Subcutaneous adipose tissue (tissue), 4 donors: Measurements from ENCODE around the gene ERG28. TPM values are rescaled to one million over a fixed set of nuclear protein-coding genes. Genes with fewer than 3 reads are reported as not detected.

ENCODE experiments used
- total RNA-seq, 4 donors: library from RNA; depleted of rRNA; stranded (reverse); fragments of >200 nt; gene quantifications; one replicate each; pipeline ENCODE4 v1.1.0, GENCODE V29; 2016
- TF ChIP-seq, protein P1 (sequence below): fragments of 450-650 bp; IDR thresholded peaks from one replicate; pipeline ENCODE4 v1.5.1; 2016; ENCODE audit warnings: low read depth, mild to moderate bottlenecking, control low read depth, antibody characterized with exemption, moderate library complexity

The ERG28 gene
- total RNA-seq, 4 donors from 2014 or later, result 3.7 to 5.9 (median 4.4) TPM

DNA sequence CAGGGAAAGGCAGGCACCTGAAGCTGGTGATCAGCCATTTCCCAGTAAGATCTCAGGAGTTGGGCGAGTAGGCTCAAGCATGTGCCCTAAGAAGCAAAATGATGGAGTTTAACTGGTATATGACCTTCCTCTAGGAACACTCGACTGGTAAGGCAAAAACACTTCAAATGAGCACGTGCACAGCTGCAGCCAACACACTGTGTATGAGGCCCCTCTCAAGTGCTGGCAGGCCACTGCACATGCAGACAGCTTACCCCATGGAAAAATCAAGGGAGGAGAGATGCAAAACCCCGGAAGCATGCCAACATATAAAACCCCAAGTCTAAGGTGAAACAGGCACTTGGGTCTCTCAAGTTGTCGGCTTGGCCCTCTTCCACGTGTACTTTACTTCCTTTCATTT is 39.6 kb upstream of the ERG28 start:
- TF ChIP-seq, protein P1, sequence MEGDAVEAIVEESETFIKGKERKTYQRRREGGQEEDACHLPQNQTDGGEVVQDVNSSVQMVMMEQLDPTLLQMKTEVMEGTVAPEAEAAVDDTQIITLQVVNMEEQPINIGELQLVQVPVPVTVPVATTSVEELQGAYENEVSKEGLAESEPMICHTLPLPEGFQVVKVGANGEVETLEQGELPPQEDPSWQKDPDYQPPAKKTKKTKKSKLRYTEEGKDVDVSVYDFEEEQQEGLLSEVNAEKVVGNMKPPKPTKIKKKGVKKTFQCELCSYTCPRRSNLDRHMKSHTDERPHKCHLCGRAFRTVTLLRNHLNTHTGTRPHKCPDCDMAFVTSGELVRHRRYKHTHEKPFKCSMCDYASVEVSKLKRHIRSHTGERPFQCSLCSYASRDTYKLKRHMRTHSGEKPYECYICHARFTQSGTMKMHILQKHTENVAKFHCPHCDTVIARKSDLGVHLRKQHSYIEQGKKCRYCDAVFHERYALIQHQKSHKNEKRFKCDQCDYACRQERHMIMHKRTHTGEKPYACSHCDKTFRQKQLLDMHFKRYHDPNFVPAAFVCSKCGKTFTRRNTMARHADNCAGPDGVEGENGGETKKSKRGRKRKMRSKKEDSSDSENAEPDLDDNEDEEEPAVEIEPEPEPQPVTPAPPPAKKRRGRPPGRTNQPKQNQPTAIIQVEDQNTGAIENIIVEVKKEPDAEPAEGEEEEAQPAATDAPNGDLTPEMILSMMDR, result no peak

- TF ChIP-seq, protein P1, result no peak
Measured at GRCh38 chr14:75699331-75699730, 38.7 kb upstream of the ERG28 start.

DNA sequence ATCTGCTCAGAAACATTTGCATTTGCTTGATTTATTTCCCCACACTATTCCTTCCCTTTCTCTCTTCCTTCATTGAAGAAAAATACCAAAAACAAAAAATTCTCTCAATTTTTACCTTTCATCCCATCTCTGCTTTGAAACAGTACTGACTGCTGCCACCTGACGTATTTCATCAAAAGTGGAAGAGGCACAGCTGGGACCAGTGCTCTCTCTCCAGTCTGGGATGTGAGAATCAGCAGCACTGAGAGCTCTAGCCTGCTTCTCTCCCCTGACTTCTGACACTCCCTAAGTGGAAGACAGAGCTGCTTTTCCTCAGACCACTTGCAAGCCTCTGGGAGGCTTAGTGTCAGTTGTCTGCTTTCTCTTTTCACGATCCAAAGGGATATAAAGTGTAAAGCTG is 37.2 kb upstream of the ERG28 start:
- TF ChIP-seq, protein P1, result no peak

- TF ChIP-seq, protein P1, result no peak
Measured at GRCh38 chr14:75697386-75697785, 36.7 kb upstream of the ERG28 start.

- TF ChIP-seq, protein P1, result no peak
Measured at GRCh38 chr14:75690010-75690409, 29.3 kb upstream of the ERG28 start.

- TF ChIP-seq, protein P1, result no peak
Measured at GRCh38 chr14:75689012-75689411, 28.3 kb upstream of the ERG28 start.

DNA sequence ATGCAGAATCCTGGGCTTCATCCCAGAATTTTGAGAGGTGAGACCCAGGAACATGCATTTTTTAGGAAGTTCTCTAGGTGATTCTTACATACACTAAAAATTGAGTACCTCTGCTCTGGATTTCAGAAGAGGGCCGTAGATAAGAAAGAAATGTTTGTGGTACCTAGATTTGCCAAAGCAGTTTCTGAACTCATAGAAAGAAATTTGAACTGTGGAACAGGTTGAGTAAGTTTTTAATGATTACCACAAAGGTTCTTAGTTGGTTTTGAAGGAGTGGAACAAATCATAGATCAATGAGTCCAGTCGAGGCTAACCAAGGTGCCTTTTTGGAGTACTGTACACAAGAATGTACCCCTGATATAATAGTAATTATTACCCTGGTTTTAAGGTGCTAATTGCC is 25.2 kb upstream of the ERG28 start:
- TF ChIP-seq, protein P1, result no peak
